SK-N-SH (cell line): ENCODE results near the gene FOXP1. TPM values are rescaled to one million over a fixed set of nuclear protein-coding genes. Genes with fewer than 3 reads are reported as not detected.

ENCODE experiments used
- CTCF ChIA-PET: fragments of 300-600, 350-600 bp; formaldehyde crosslinking; extraction: SDS; loops from one replicate; lab custom pipeline; 2021; lab: Yijun Ruan, JAX
- POLR2A ChIA-PET: fragments of 350-600 bp; sonication (Branson Sonifier 250); formaldehyde crosslinking; extraction: SDS; loops from one replicate; lab custom pipeline; 2020; ENCODE audit warnings: antibody characterized with exemption, inconsistent platforms; lab: Yijun Ruan, JAX
- DNase-seq: peaks from one replicate; pipeline ENCODE4 v3.0.0; 2012
- H2AFZ ChIP-seq: fragments of 200-600 bp; sonication (generic); 2 replicates; pipeline ENCODE4 v1.8.1; 2016; ENCODE audit warnings: antibody characterized with exemption, mild to moderate bottlenecking, low read depth
- H3F3A ChIP-seq: fragments of 200-600 bp; sonication (generic); replicated peaks from 2 replicates; pipeline ENCODE3; 2016; ENCODE audit warnings: antibody characterized with exemption, mild to moderate bottlenecking; ENCODE audit not compliant: insufficient read depth
- H3K27ac ChIP-seq, 2 experiments: fragments of 200-500 bp in 1 of 2; fragments of 200-600 bp in 1 of 2; sonication (Bioruptor generic) in 1 of 2; sonication (generic), shearing (Covaris generic) in 1 of 2; 2 replicates each; pipeline versions ENCODE4 v1.5.1 to v1.6.1; 2014 to 2016; ENCODE audit warnings: low read depth in 2 of 2, inconsistent platforms in 1 of 2, low read length in 1 of 2, mild to moderate bottlenecking in 1 of 2, mixed read lengths in 1 of 2
- H3K27me3 ChIP-seq: fragments of 200-600 bp; sonication (generic), shearing (Covaris generic); 2 replicates; pipeline ENCODE4 v1.6.1; 2016; ENCODE audit warnings: mixed run types; ENCODE audit not compliant: insufficient read depth
- H3K36me3 ChIP-seq, 2 experiments: fragments of 200-500 bp in 1 of 2; fragments of 200-600 bp in 1 of 2; sonication (Bioruptor generic) in 1 of 2; sonication (generic) in 1 of 2; replicated peaks in 1 of 2; 2 replicates each; pipeline versions ENCODE3 to v1.5.1; 2014 to 2016; ENCODE audit warnings: low read length in 1 of 2, mild to moderate bottlenecking in 1 of 2; ENCODE audit not compliant: insufficient read depth in 2 of 2, control insufficient read depth in 1 of 2
- H3K4me1 ChIP-seq, 2 experiments: fragments of 200-500 bp in 1 of 2; fragments of 200-600 bp in 1 of 2; sonication (Bioruptor generic) in 1 of 2; sonication (generic), shearing (Covaris generic) in 1 of 2; 2 replicates each; pipeline versions ENCODE4 v1.5.1 to v1.6.1; 2014 to 2016; ENCODE audit warnings: low read depth in 1 of 2, low read length in 1 of 2, mixed run types in 1 of 2; ENCODE audit not compliant: insufficient read depth in 2 of 2, control insufficient read depth in 1 of 2
- H3K4me2 ChIP-seq: fragments of 200-600 bp; sonication (generic), shearing (Covaris generic); 2 replicates; pipeline ENCODE4 v1.6.1; 2017; ENCODE audit warnings: mixed run types
- H3K4me3 ChIP-seq, 2 experiments: fragments of 200-500 bp in 1 of 2; fragments of 200-600 bp in 1 of 2; sonication (Bioruptor generic) in 1 of 2; sonication (generic), shearing (Covaris generic) in 1 of 2; 2 replicates each; pipeline versions ENCODE4 v1.5.1 to v1.8.1; 2014 to 2016; ENCODE audit warnings: low read depth in 2 of 2, inconsistent platforms in 1 of 2, low read length in 1 of 2, mild to moderate bottlenecking in 1 of 2, mixed read lengths in 1 of 2, moderate library complexity in 1 of 2
- H3K79me2 ChIP-seq: fragments of 200-600 bp; sonication (generic); 2 replicates; pipeline ENCODE4 v1.8.1; 2017; ENCODE audit warnings: mild to moderate bottlenecking; ENCODE audit not compliant: insufficient read depth
- H3K9ac ChIP-seq: fragments of 200-600 bp; sonication (generic); 2 replicates; pipeline ENCODE4 v1.6.1; 2017; ENCODE audit warnings: mixed run types
- H3K9me2 ChIP-seq: fragments of 200-600 bp; sonication (generic); 2 replicates; pipeline ENCODE4 v1.6.1; 2017; ENCODE audit warnings: mixed run types
- H3K9me3 ChIP-seq: fragments of 200-600 bp; sonication (generic); 2 replicates; pipeline ENCODE4 v1.6.1; 2017; ENCODE audit warnings: mixed run types, mild to moderate bottlenecking, moderate library complexity
- H4K20me1 ChIP-seq: fragments of 200-600 bp; sonication (generic); 2 replicates; pipeline ENCODE4 v1.6.1; 2017; ENCODE audit warnings: mild to moderate bottlenecking, mixed run types; ENCODE audit not compliant: insufficient read depth
- EP300 ChIP-seq, 2 experiments: IDR thresholded peaks; 2 replicates each; pipeline versions ENCODE4 v1.4.0 to v1.6.1; 2012; ENCODE audit warnings: borderline replicate concordance in 1 of 2, low read depth in 1 of 2, low read length in 1 of 2
- FOSL2 ChIP-seq: IDR thresholded peaks from 2 replicates; pipeline ENCODE4 v1.4.0; 2012; ENCODE audit warnings: low read depth, mild to moderate bottlenecking, moderate library complexity, borderline replicate concordance
- RCOR1 ChIP-seq: fragments of 150-350 bp; IDR thresholded peaks from 2 replicates; pipeline ENCODE4 v1.6.1; 2017; ENCODE audit warnings: antibody characterized with exemption, low read length
- REST ChIP-seq: IDR thresholded peaks from 2 replicates; pipeline ENCODE4 v1.6.1; 2012; ENCODE audit warnings: mild to moderate bottlenecking, low read depth, low read length, moderate library complexity
- RFX5 ChIP-seq: IDR thresholded peaks from 2 replicates; pipeline ENCODE4 v1.6.1; 2012; ENCODE audit warnings: mild to moderate bottlenecking, improper control_type of control experiment, low read length
- SMC3 ChIP-seq: IDR thresholded peaks from 2 replicates; pipeline ENCODE4 v1.6.1; 2012; ENCODE audit warnings: low read depth, low read length, improper control_type of control experiment
- USF1 ChIP-seq: IDR thresholded peaks from 2 replicates; pipeline ENCODE4 v1.4.0; 2012; ENCODE audit warnings: low read depth, borderline replicate concordance
- WGBS: methylation state at CpG from one replicate; pipeline ENCODE4 v1.1.6; 2017; ENCODE audit warnings: low lambda C conversion rate; 5-methylcytosine and 5-hydroxymethylcytosine counted together
- polyA plus RNA-seq, 3 experiments: library from polyadenylated mRNA; depleted of rRNA; stranded (reverse); fragments of >200 nt; gene quantifications; 2 replicates each; pipeline ENCODE4 v1.2.3, GENCODE V29; 2012

The FOXP1 gene
- polyA plus RNA-seq, 1 of the 3 experiments (the other 2 are of a cell fraction), result 8.8 TPM

- TF ChIP-seq USF1 (no peak), REST (no peak), SMC3 (no peak)
Measured at GRCh38 chr3:71127052-71127831, 456.3 kb downstream of the FOXP1 start (continued).

GRCh38 chr3:71125738-71126137 lies 457.8 kb downstream of the FOXP1 start:
- H3K4me3 ChIP-seq, result no peak overlapping the region
- no peak overlapping the region for H3K4me2 ChIP-seq
- no peak overlapping the region for H3K9ac ChIP-seq
- no peaks in the 10 kb centered on the region for H3K9me3 ChIP-seq
- TF ChIP-seq RFX5, result no peak
- TF ChIP-seq REST, result no peak
- TF ChIP-seq EP300 (IDR thresholded peaks at IDR 0.05; ENCODE audit: borderline replicate concordance in 1 of 2, low read depth in 1 of 2, low read length in 1 of 2), result no peak
- TF ChIP-seq FOSL2, result no peak
- TF ChIP-seq RCOR1, result no peak
- H3K4me1 ChIP-seq, result peaks cover 1 to 4% of the 10 kb centered on the region in 2 experiments
- H3K9me2 ChIP-seq, result no peaks in the 10 kb centered on the region
- H3K79me2 ChIP-seq, result peaks cover 57% of the 10 kb centered on the region
- H2AFZ ChIP-seq, result no peak overlapping the region
- no peak for DNase-seq
- CTCF ChIA-PET, result no interaction called here
- no peaks in the 10 kb centered on the region for H4K20me1 ChIP-seq
- 100% methylated on average over 1 of the region's 1 CpG for WGBS
- POLR2A ChIA-PET, result no interaction called here
- no peak overlapping the region for H3K27ac ChIP-seq
- H3F3A ChIP-seq, result peaks cover 5% of the 10 kb centered on the region
- no peaks in the 10 kb centered on the region for H3K36me3 ChIP-seq
- H3K27me3 ChIP-seq, result no peaks in the 10 kb centered on the region
